Nephron progenitor cell (in vitro differentiated cells): ENCODE results near the gene MINDY4.
A peak's percentile ranks its signal among the peaks of the same experiment; 100 is the strongest.

Source experiments
- DNase-seq: peaks from one replicate; pipeline ENCODE4 v3.0.0; 2021
- H3K27ac Mint-ChIP-seq: 2 replicates; pipeline ENCODE4 v1.8.0; 2021; ENCODE audit warnings: mild to moderate bottlenecking, moderate library complexity, mixed read lengths
- H3K27me3 Mint-ChIP-seq: 2 replicates; pipeline ENCODE4 v1.8.0; 2021; ENCODE audit warnings: mild to moderate bottlenecking, low read depth, mixed read lengths; ENCODE audit not compliant: poor library complexity
- H3K36me3 Mint-ChIP-seq: 2 replicates; pipeline ENCODE4 v1.8.0; 2021; ENCODE audit warnings: low read depth, mixed read lengths
- H3K4me1 Mint-ChIP-seq: 2 replicates; pipeline ENCODE4 v1.8.0; 2021; ENCODE audit warnings: mixed read lengths
- H3K4me3 Mint-ChIP-seq: 2 replicates; pipeline ENCODE4 v1.8.0; 2021; ENCODE audit warnings: mild to moderate bottlenecking, moderate library complexity, mixed read lengths
- H3K9me3 Mint-ChIP-seq: 2 replicates; pipeline ENCODE4 v1.8.0; 2021; ENCODE audit warnings: mild to moderate bottlenecking, moderate library complexity, mixed read lengths
- TF ChIP-seq, protein P1 (sequence below): fragments of 200-600 bp; sonication (generic); IDR thresholded peaks from 2 replicates; pipeline ENCODE4 v1.5.0; 2021; ENCODE audit warnings: antibody characterized with exemption

Gene MINDY4

DNA sequence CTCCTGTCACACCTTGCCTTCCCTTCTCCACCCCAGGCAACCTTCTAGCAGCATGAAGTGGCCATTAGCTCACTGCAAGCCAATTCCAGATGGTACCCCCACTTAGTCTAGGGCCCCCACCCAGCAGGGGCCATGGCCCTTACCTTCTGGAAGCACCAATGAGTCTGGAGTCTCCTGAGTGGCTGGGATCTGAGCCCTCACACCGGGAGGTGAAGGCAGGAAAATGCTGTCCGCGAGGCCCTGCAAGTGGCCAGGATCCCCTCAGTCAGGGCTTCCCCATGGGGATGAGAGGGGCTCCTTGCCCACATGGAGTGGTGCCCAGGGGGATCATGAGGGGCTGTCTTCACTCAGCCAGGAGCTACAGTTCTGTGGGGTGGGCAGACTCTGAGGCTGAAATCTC is 145.0 kb downstream of the MINDY4 start:
- no peaks in the 10 kb centered on the region for H3K36me3 Mint-ChIP-seq
- TF ChIP-seq, protein P1, sequence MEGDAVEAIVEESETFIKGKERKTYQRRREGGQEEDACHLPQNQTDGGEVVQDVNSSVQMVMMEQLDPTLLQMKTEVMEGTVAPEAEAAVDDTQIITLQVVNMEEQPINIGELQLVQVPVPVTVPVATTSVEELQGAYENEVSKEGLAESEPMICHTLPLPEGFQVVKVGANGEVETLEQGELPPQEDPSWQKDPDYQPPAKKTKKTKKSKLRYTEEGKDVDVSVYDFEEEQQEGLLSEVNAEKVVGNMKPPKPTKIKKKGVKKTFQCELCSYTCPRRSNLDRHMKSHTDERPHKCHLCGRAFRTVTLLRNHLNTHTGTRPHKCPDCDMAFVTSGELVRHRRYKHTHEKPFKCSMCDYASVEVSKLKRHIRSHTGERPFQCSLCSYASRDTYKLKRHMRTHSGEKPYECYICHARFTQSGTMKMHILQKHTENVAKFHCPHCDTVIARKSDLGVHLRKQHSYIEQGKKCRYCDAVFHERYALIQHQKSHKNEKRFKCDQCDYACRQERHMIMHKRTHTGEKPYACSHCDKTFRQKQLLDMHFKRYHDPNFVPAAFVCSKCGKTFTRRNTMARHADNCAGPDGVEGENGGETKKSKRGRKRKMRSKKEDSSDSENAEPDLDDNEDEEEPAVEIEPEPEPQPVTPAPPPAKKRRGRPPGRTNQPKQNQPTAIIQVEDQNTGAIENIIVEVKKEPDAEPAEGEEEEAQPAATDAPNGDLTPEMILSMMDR = no peak
- no peak overlapping the region for H3K4me3 Mint-ChIP-seq
- H3K27ac Mint-ChIP-seq = no peak overlapping the region
- H3K9me3 Mint-ChIP-seq = no peaks in the 10 kb centered on the region
- peaks cover 40% of the 10 kb centered on the region for H3K4me1 Mint-ChIP-seq
- H3K27me3 Mint-ChIP-seq = peaks cover 8% of the 10 kb centered on the region
- DNase-seq = no peak

DNA sequence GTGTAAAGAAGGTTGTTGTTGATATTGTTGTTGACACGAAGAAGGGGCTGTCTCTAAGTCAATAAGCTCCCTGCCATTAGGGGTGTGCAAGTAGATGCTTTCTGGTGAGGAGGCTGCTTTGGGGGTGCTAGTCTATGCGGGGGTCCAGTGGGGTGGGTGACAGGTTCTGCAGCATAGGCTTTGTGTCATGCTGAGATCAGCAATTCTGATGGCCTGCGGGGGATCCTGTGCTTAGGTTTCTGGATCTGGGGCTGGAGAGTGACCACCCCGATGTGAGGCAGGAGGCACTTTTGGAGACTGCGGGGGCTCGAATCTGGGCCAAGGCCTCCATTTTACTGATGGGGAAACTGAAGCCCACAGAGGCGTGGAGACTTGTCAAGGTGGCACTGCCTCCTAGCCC is 145.6 kb downstream of the MINDY4 start:
- no peak for DNase-seq
- H3K4me1 Mint-ChIP-seq = peaks cover 40% of the 10 kb centered on the region
- TF ChIP-seq, protein P1 = no peak
- H3K36me3 Mint-ChIP-seq = no peaks in the 10 kb centered on the region
- H3K27me3 Mint-ChIP-seq = peaks cover 3% of the 10 kb centered on the region
- peak overlapping the region; percentile 36 for H3K27ac Mint-ChIP-seq
- no peak overlapping the region for H3K4me3 Mint-ChIP-seq
- H3K9me3 Mint-ChIP-seq = no peaks in the 10 kb centered on the region

DNA sequence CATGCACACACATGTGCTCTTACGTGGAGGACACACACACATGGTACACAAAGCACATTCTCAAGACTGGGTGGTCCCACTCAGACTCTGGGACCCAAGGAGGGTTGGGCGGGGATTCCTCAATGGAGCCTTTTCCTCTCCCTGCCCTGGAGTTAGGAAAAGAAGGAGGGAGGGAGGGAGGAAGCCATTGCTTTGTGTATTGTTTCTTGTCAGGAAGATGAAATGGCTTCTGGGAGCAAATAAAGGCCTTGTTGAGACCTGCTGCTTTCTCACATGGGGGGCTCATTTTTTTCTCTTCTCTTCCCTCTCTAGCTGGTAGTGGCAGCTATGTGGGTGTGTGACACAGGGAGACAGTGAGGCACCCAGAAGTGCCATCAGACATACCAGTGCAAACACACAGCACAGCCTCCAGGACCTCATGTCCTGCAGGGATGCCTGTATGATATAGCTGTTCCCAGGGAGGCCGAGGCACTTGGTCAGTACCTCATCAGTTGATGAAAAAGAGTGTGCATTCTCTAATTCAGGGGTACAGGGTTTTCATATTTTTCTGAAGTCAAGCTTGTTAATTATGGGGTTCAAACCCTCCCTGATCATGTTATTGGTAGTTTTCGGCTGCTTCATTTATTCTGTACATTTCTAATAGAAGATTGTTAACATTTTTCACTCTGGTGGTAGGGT is 146.1 kb downstream of the MINDY4 start:
- Mint-ChIP-seq H3K4me3 (no peak overlapping the region), H3K36me3 (no peaks in the 10 kb centered on the region), H3K9me3 (no peaks in the 10 kb centered on the region), H3K4me1 (peaks cover 40% of the 10 kb centered on the region), H3K27ac (peak overlapping the region; percentile 36), H3K27me3 (peaks cover 3% of the 10 kb centered on the region)
- TF ChIP-seq, protein P1 = no peak
- no peak for DNase-seq

DNA sequence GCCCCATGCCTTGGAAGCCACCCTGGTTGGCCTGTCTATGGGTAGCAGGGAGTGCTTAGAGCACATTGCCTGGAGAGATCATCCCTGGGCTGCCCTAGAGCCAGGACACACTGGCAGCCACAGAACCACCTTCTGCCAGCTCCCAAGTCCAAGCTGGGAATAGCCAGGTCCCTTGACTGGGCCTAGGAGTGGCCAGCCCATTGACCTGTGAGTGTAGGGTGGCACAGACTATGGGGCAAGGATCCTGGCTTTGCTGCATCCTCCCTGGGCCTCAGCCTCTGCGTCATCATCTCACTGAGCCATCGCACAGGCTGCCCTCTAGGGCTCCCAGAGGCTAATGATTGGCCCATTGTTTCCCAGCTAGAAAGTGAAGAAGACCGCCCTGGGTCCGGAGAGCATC is 147.5 kb downstream of the MINDY4 start:
- Mint-ChIP-seq H3K4me3 (no peak overlapping the region), H3K36me3 (no peaks in the 10 kb centered on the region), H3K9me3 (no peaks in the 10 kb centered on the region), H3K27me3 (no peaks in the 10 kb centered on the region), H3K27ac (no peak overlapping the region), H3K4me1 (peaks cover 32% of the 10 kb centered on the region)
- no peak for DNase-seq
- TF ChIP-seq, protein P1 = no peak

DNA sequence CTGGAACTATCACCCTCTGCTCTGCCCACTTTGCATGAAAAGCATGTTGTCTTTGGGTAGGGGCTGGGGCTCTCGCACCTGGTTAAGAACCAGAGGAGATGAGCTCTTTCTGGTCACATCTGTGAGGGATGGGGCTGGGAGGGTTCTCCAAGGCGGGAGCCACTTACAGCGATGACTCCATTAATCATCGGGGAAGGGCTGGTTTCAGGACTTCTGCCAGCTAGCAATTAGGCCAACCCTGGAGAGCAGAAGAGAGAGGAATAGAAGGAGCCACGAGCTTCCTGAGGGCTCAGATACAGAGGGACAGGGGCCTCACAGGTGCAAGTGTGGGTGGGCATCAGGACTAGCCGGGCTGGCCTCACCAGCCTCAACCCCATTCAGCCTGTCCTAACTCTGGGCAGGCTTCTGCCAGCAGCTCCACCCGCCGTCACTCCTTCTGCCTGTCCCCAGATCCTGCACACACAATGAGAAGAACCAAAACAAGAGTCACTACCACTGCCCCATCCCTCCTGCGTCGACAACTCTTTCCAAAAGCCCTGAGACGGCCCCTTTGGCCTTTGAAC is 148.9 kb downstream of the MINDY4 start:
- Mint-ChIP-seq H3K4me1 (peaks cover 38% of the 10 kb centered on the region), H3K9me3 (no peaks in the 10 kb centered on the region), H3K36me3 (no peaks in the 10 kb centered on the region), H3K27ac (peak overlapping the region; percentile 32), H3K4me3 (no peak overlapping the region), H3K27me3 (no peaks in the 10 kb centered on the region)
- peak; percentile 0 for DNase-seq
- TF ChIP-seq, protein P1 = no peak
